Psoas muscle (tissue), 8 donors: ENCODE measurements around the gene PTPRA. TPM values are rescaled to one million over a fixed set of nuclear protein-coding genes. Genes with fewer than 3 reads are reported as not detected.
A peak's percentile ranks its signal among the peaks of the same experiment; 100 is the strongest.

Experiments
- ATAC-seq, 4 donors: fragments of 200-7000 bp; cut with Tn5 transposase; one replicate each; pipeline ENCODE4 v1.9.1; 2020; ENCODE audit warnings: moderate library complexity in 3 of 4, mild to moderate bottlenecking in 2 of 4
- DNase-seq, 2 donors: peaks; one replicate each; pipeline ENCODE4 v3.0.0-alpha.2; 2020
- H3K27ac ChIP-seq: fragments of 200-600 bp; one replicate; pipeline ENCODE4 v1.8.0; 2022
- H3K27me3 ChIP-seq, 3 donors: fragments of 200-600 bp in 1 of 3; one replicate each; pipeline versions ENCODE4 v1.6.1 to v1.8.0; 2013 to 2022; ENCODE audit warnings: low read length in 2 of 3, mild to moderate bottlenecking in 2 of 3, moderate library complexity in 1 of 3; ENCODE audit not compliant: insufficient read depth in 3 of 3
- H3K36me3 ChIP-seq, 2 donors: fragments of 200-600 bp in 1 of 2; one replicate each; pipeline versions ENCODE4 v1.6.1 to v1.8.0; 2013 to 2022; ENCODE audit warnings: low read depth in 1 of 2, mild to moderate bottlenecking in 1 of 2, moderate library complexity in 1 of 2; ENCODE audit not compliant: insufficient read depth in 1 of 2
- H3K4me1 ChIP-seq: fragments of 200-600 bp; one replicate; pipeline ENCODE4 v1.8.0; 2022
- H3K4me3 ChIP-seq: fragments of 200-600 bp; one replicate; pipeline ENCODE4 v1.8.0; 2022; ENCODE audit warnings: mild to moderate bottlenecking
- H3K9me3 ChIP-seq: fragments of 200-600 bp; one replicate; pipeline ENCODE4 v1.8.0; 2022
- CTCF ChIP-seq: fragments of 200-600 bp; IDR thresholded peaks from one replicate; pipeline ENCODE4 v1.8.0; 2022; ENCODE audit warnings: antibody characterized with exemption
- WGBS, 3 donors: extraction: QIAGEN DNeasy Blood & Tissue Kit; methylation state at CpG; one replicate each; pipeline versions ENCODE4 v1.1.6 to v1.1.7; 2013; 5-methylcytosine and 5-hydroxymethylcytosine counted together
- intact Hi-C, 2 donors: fragments of 100-400 bp; cut with DNase I; formaldehyde crosslinking; loops; one replicate each; pipeline versions ENCODE4 v1.11.0 to v1.14.2; 2022
- polyA plus RNA-seq, 3 donors: library from polyadenylated mRNA; stranded (reverse); fragments of 200-250 nt; gene quantifications; one replicate each; pipeline ENCODE4 v1.2.3, GENCODE V29; 2013
- total RNA-seq, 4 donors: library from RNA; stranded (reverse); fragmentation: NEBNext Ultra II Directional in 2 of 4; extraction: Animal tissue kit (Norgen Biotek cat#: 25700) in 2 of 4; gene quantifications; one replicate each; pipeline versions ENCODE4 v1.2.1 to v1.2.4, GENCODE V29; 2021 to 2023
- donor health status: healthy with polysubstance abuse.
- donor health status: DM: no; HTN: no; CAD: no; lungs with moderate emphysema.
- donor health status: Bipolar disorder and iron deficiency.
- donor health status: healthy.
- donor health status: DM: yes; HTN: yes; CAD: no.
- donor health status: DM: no; HTN: no; CAD: no.
- donor health status: DM: no; HTN: no; CAD: no.
- donor health status: DM: yes; HTN: yes; CAD: no.

The PTPRA gene
- total and polyA plus RNA-seq, 7 donors: 7.6 to 19.9 (median 15.0) TPM

- Histone ChIP-seq H3K4me3 (no peak overlapping the region), H3K4me1 (no peaks in the 10 kb centered on the region), H3K9me3 (no peaks in the 10 kb centered on the region), H3K36me3 (peaks cover 10 to 56% of the 10 kb centered on the region in 2 donors), H3K27ac (no peak overlapping the region), H3K27me3 (no peaks in the 10 kb centered on the region)
- peak in 2 of 4 donors; percentile 69 to 73 for ATAC-seq
- 82 to 93% (median 86%) methylated on average over 2 of the region's 2 CpGs for WGBS, 3 donors
- DNase-seq: peak in 1 of 2 donors; percentile 17
- intact Hi-C loops: loop anchor here in 1 of 2 donors (10.0 kb wide), 1 partner anchor 112 kb away; the partner anchor contains the start of gene PTPRA
- TF ChIP-seq CTCF: no peak
Observed at GRCh38 chr20:2986466-2986865, 113.2 kb downstream of the PTPRA start.

- no peak overlapping the region for H3K27ac ChIP-seq
- DNase-seq: no peak
- intact Hi-C loops: loop anchor here in 1 of 2 donors (10.0 kb wide), 1 partner anchor 113 kb away; the partner anchor contains the start of gene PTPRA
- 85 to 89% (median 86%) methylated on average over 5 of the region's 5 CpGs for WGBS, 3 donors
- H3K4me1 ChIP-seq: no peaks in the 10 kb centered on the region
- H3K4me3 ChIP-seq: no peak overlapping the region
- TF ChIP-seq CTCF: no peak
- H3K9me3 ChIP-seq: no peaks in the 10 kb centered on the region
- no peak for ATAC-seq
- H3K36me3 ChIP-seq: peaks cover 13 to 70% of the 10 kb centered on the region in 2 donors
- H3K27me3 ChIP-seq: no peaks in the 10 kb centered on the region
Observed at GRCh38 chr20:2987861-2988260, 114.6 kb downstream of the PTPRA start.

GRCh38 chr20:2991532-2991931 is 118.3 kb downstream of the PTPRA start:
- no peaks in the 10 kb centered on the region for H3K9me3 ChIP-seq
- H3K27me3 ChIP-seq: no peaks in the 10 kb centered on the region
- WGBS, 3 donors: 86 to 97% (median 87%) methylated on average over 5 of the region's 5 CpGs
- H3K36me3 ChIP-seq: peaks cover 13 to 100% of the 10 kb centered on the region in 2 donors
- no peak overlapping the region for H3K27ac ChIP-seq
- no peak overlapping the region for H3K4me3 ChIP-seq
- ATAC-seq (no peak), DNase-seq (no peak)
- intact Hi-C loops: no loop called here
- H3K4me1 ChIP-seq: no peaks in the 10 kb centered on the region
- no peak for TF ChIP-seq CTCF

GRCh38 chr20:2993250-2993649 is 120.0 kb downstream of the PTPRA start:
- Histone ChIP-seq H3K4me1 (no peaks in the 10 kb centered on the region), H3K27me3 (no peaks in the 10 kb centered on the region), H3K27ac (no peak overlapping the region), H3K36me3 (peaks cover 8 to 90% of the 10 kb centered on the region in 2 donors), H3K4me3 (no peak overlapping the region), H3K9me3 (no peaks in the 10 kb centered on the region)
- DNase-seq: no peak
- no peak for ATAC-seq
- 89 to 93% (median 90%) methylated on average over 2 of the region's 2 CpGs for WGBS, 3 donors
- TF ChIP-seq CTCF: no peak
- intact Hi-C loops: no loop called here

GRCh38 chr20:2995796-2996195 is 122.5 kb downstream of the PTPRA start:
- no peaks in the 10 kb centered on the region for H3K4me1 ChIP-seq
- 74 to 84% (median 80%) methylated on average over 2 of the region's 2 CpGs for WGBS, 3 donors
- TF ChIP-seq CTCF: no peak
- H3K27me3 ChIP-seq: no peaks in the 10 kb centered on the region
- peaks cover 3 to 65% of the 10 kb centered on the region in 2 donors for H3K36me3 ChIP-seq
- DNase-seq: no peak
- no peak overlapping the region for H3K27ac ChIP-seq
- H3K9me3 ChIP-seq: no peaks in the 10 kb centered on the region
- no peak overlapping the region for H3K4me3 ChIP-seq
- intact Hi-C loops: no loop called here
- no peak for ATAC-seq
